K562 (cell line): ENCODE results near the gene BCL7C.

ENCODE experiments used
- CBFB ChIP-seq: sonication (generic); formaldehyde crosslinking; IDR thresholded peaks from 2 replicates; pipeline ENCODE4 v1.4.0; 2020; ENCODE audit warnings: mild to moderate bottlenecking, missing genetic modification reagents
- CTCF ChIP-seq, 3 experiments: IDR thresholded peaks in 2 of 3; conservative IDR thresholded peaks in 1 of 3; 2 replicates each; pipeline ENCODE4 v1.5.1; 2011 to 2012; ENCODE audit warnings: low read length in 3 of 3, mild to moderate bottlenecking in 3 of 3, control low read depth in 2 of 3, improper control_type of control experiment in 1 of 3, inconsistent platforms in 1 of 3, low read depth in 1 of 3, mixed read lengths in 1 of 3, moderate library complexity in 1 of 3; ENCODE audit not compliant: insufficient read depth in 2 of 3
- E2F6 ChIP-seq, 2 experiments: IDR thresholded peaks; 2 replicates each; pipeline ENCODE4 v1.6.1; 2011; ENCODE audit warnings: borderline replicate concordance in 1 of 2, control low read depth in 1 of 2, low read depth in 1 of 2, low read length in 1 of 2, mild to moderate bottlenecking in 1 of 2, mixed read lengths in 1 of 2, moderate library complexity in 1 of 2; ENCODE audit not compliant: insufficient read depth in 1 of 2, insufficient read length in 1 of 2, poor library complexity in 1 of 2, severe bottlenecking in 1 of 2; ENCODE audit errors: extremely low read depth in 1 of 2
- FOXK2 ChIP-seq, 2 experiments: fragments of 450-650 bp; IDR thresholded peaks in 1 of 2; conservative IDR thresholded peaks in 1 of 2; 2 replicates each; pipeline ENCODE4 v1.6.1; 2016; ENCODE audit warnings: low read depth in 2 of 2, mild to moderate bottlenecking in 1 of 2
- HDAC3 ChIP-seq: fragments of 450-650 bp; IDR thresholded peaks from 2 replicates; pipeline ENCODE4 v1.6.1; 2018; ENCODE audit warnings: borderline replicate concordance, mild to moderate bottlenecking, moderate library complexity; ENCODE audit not compliant: partially characterized antibody
- NFRKB ChIP-seq: fragments of 450-650 bp; IDR thresholded peaks from 2 replicates; pipeline ENCODE4 v1.6.1; 2016; ENCODE audit warnings: low read depth
- ZBTB11 ChIP-seq, 3 experiments: fragments of 200-800 bp in 1 of 3; fragments of 250-450 bp in 1 of 3; fragments of 450-650 bp in 1 of 3; sonication (Bioruptor Pico) in 1 of 3; sonication (Bioruptor generic) in 1 of 3; formaldehyde crosslinking in 1 of 3; IDR thresholded peaks; 2 replicates each; pipeline versions ENCODE4 v1.6.1 to v1.8.0; 2016 to 2022; ENCODE audit warnings: mild to moderate bottlenecking in 2 of 3, missing genetic modification characterization in 2 of 3, missing compliant biosample characterization in 1 of 3, moderate library complexity in 1 of 3
- ZFP30 ChIP-seq: fragments of 250-450 bp; sonication (Bioruptor Pico); IDR thresholded peaks from 2 replicates; pipeline ENCODE4 v1.8.0; 2022; ENCODE audit warnings: moderate library complexity, mild to moderate bottlenecking, inconsistent platforms, borderline replicate concordance
- ZNF232 ChIP-seq: sonication (generic); formaldehyde crosslinking; IDR thresholded peaks from 2 replicates; pipeline ENCODE4 v1.8.0; 2022; ENCODE audit warnings: mild to moderate bottlenecking, missing genetic modification reagents

GRCh38 chr16:30931068-30931650 lies 37.3 kb upstream of the BCL7C start:
- TF ChIP-seq FOXK2 (conservative IDR thresholded peaks at IDR 0.05 in 1 of 2, IDR thresholded peaks at IDR 0.05 in 1 of 2; ENCODE audit: low read depth in 2 of 2) (no peak), NFRKB (no peak), ZBTB11 (CRISPR knock-in tag; IDR thresholded peaks at IDR 0.05) (no peak), HDAC3 (no peak), E2F6 (IDR thresholded peaks at IDR 0.05; ENCODE audit: borderline replicate concordance in 1 of 2, extremely low read depth in 1 of 2, insufficient read depth in 1 of 2, insufficient read length in 1 of 2, low read depth in 1 of 2, low read length in 1 of 2, poor library complexity in 1 of 2, severe bottlenecking in 1 of 2) (no peak), CBFB (no peak), CTCF (IDR thresholded peaks at IDR 0.05 in 2 of 3, conservative IDR thresholded peaks at IDR 0.05 in 1 of 3; ENCODE audit: insufficient read depth in 2 of 3, low read depth in 1 of 3, low read length in 3 of 3) (no peak), ZFP30 (CRISPR knock-in tag) (no peak), ZNF232 (CRISPR knock-in tag) (no peak)
